Gastrocnemius medialis (tissue), 4 donors: Measurements from ENCODE around the gene ITIH1. TPM values are rescaled to one million over a fixed set of nuclear protein-coding genes. Genes with fewer than 3 reads are reported as not detected.
A peak's percentile ranks its signal among the peaks of the same experiment; 100 is the strongest.

Experiments
- ATAC-seq, 2 donors: fragments of 150-250 bp; one replicate each; pipeline ENCODE4 v1.9.1; 2016
- DNase-seq, 2 donors: peaks; one replicate each; pipeline ENCODE4 v3.0.0-alpha.2; 2019
- H3K27ac ChIP-seq, 4 donors: fragments of 200-600 bp; sonication (generic); 1 replicate in 1 of 4; 2 replicates in 3 of 4; pipeline ENCODE4 v1.5.1; 2016 to 2018; ENCODE audit warnings: mild to moderate bottlenecking in 2 of 4, moderate library complexity in 1 of 4
- H3K27me3 ChIP-seq, 3 donors: fragments of 200-600 bp; sonication (generic) in 2 of 3; 1 replicate in 1 of 3; 2 replicates in 2 of 3; pipeline versions ENCODE4 v1.5.1 to v1.6.0; 2016 to 2019; ENCODE audit warnings: mild to moderate bottlenecking in 1 of 3, moderate library complexity in 1 of 3
- H3K36me3 ChIP-seq, 2 donors: fragments of 200-600 bp; sonication (generic) in 1 of 2; one replicate each; pipeline ENCODE4 v1.5.1; 2017 to 2018
- H3K4me1 ChIP-seq, 2 donors: fragments of 200-600 bp; sonication (generic) in 1 of 2; one replicate each; pipeline ENCODE4 v1.5.1; 2016 to 2017; ENCODE audit warnings: mild to moderate bottlenecking in 2 of 2
- H3K4me3 ChIP-seq, 4 donors: fragments of 200-600 bp; sonication (generic) in 3 of 4; 1 replicate in 1 of 4; 2 replicates in 3 of 4; pipeline ENCODE4 v1.5.1; 2016 to 2019; ENCODE audit warnings: mild to moderate bottlenecking in 2 of 4
- H3K9me3 ChIP-seq, 3 donors: fragments of 200-600 bp; sonication (generic) in 2 of 3; 1 replicate in 1 of 3; 2 replicates in 2 of 3; pipeline ENCODE4 v1.5.1; 2016 to 2019
- CTCF ChIP-seq, 5 experiments: fragments of 450-650 bp in 3 of 5; fragments of 200-600 bp in 2 of 5; sonication (generic) in 2 of 5; IDR thresholded peaks in 4 of 5; conservative IDR thresholded peaks in 1 of 5; 1 replicate in 4 of 5; 2 replicates in 1 of 5; pipeline ENCODE4 v1.5.1; 2016 to 2019; ENCODE audit warnings: antibody characterized with exemption in 5 of 5, mild to moderate bottlenecking in 3 of 5, moderate library complexity in 3 of 5
- POLR2A ChIP-seq, 2 donors: fragments of 450-650 bp; IDR thresholded peaks; one replicate each; pipeline ENCODE4 v1.6.1; 2017; ENCODE audit warnings: antibody characterized with exemption in 2 of 2, mild to moderate bottlenecking in 2 of 2, moderate library complexity in 2 of 2
- in situ Hi-C, 4 donors: fragments of 200-750 bp; cut with MboI; loops; one replicate each; pipeline versions ENCODE4 v1.15.0 to v1.8.0; 2017; ENCODE audit warnings: low sequenced_read_pairs in 4 of 4
- intact Hi-C: fragments of 100-400 bp; cut with DNase I; formaldehyde crosslinking; loops from one replicate; pipeline ENCODE4 v1.15.1; 2023; ENCODE audit warnings: low total_unique reads
- total RNA-seq, 4 donors: library from RNA; depleted of rRNA; stranded (reverse); fragments of >200 nt; gene quantifications; one replicate each; pipeline versions ENCODE4 v1.1.0 to v1.2.3, GENCODE V29; 2016

ITIH1 gene
- total RNA-seq, 4 donors from 2014 or later: 0.72 to 2.1 TPM; not detected in 2

- Histone ChIP-seq H3K27ac (peak overlapping the region; percentile 96 to 98 (median 97)), H3K4me1 (peaks cover 85 to 94% of the 10 kb centered on the region in 2 donors), H3K4me3 (peak overlapping the region; percentile 38 to 63 (median 50)), H3K27me3 (no peaks in the 10 kb centered on the region), H3K9me3 (no peaks in the 10 kb centered on the region), H3K36me3 (no peaks in the 10 kb centered on the region)
- intact Hi-C loops: no loop called here
- in situ Hi-C loops: no loop called here
- TF ChIP-seq POLR2A (IDR thresholded peaks at IDR 0.05): peak; percentile 31 to 52
- TF ChIP-seq CTCF (IDR thresholded peaks at IDR 0.05 in 4 of 5, conservative IDR thresholded peaks at IDR 0.05 in 1 of 5): no peak
- ATAC-seq (peak in 1 of 2 donors; percentile 7), DNase-seq (peak; percentile 50 to 83)
Observed at GRCh38 chr3:52835766-52836470, 58.5 kb downstream of the ITIH1 start.

GRCh38 chr3:52836471-52836845 is 59.1 kb downstream of the ITIH1 start:
- H3K4me1 ChIP-seq: peaks cover 85 to 94% of the 10 kb centered on the region in 2 donors
- H3K27ac ChIP-seq: peak overlapping the region; percentile 96 to 98 (median 97)
- TF ChIP-seq POLR2A (IDR thresholded peaks at IDR 0.05) (no peak), CTCF (IDR thresholded peaks at IDR 0.05 in 4 of 5, conservative IDR thresholded peaks at IDR 0.05 in 1 of 5) (no peak)
- intact Hi-C loops (no loop called here), in situ Hi-C loops (no loop called here)
- no peak for ATAC-seq
- no peaks in the 10 kb centered on the region for H3K27me3 ChIP-seq
- peak overlapping the region in 1 of 4 donors; percentile 3 for H3K4me3 ChIP-seq
- H3K36me3 ChIP-seq: no peaks in the 10 kb centered on the region
- no peaks in the 10 kb centered on the region for H3K9me3 ChIP-seq
- DNase-seq: no peak

GRCh38 chr3:52836986-52837385 is 59.6 kb downstream of the ITIH1 start:
- intact Hi-C loops: no loop called here
- peaks cover 85 to 94% of the 10 kb centered on the region in 2 donors for H3K4me1 ChIP-seq
- H3K9me3 ChIP-seq: no peaks in the 10 kb centered on the region
- in situ Hi-C loops: no loop called here
- peak overlapping the region in 1 of 4 donors; percentile 3 for H3K4me3 ChIP-seq
- no peaks in the 10 kb centered on the region for H3K27me3 ChIP-seq
- DNase-seq: peak; percentile 51 to 83
- peak overlapping the region; percentile 96 to 98 (median 97) for H3K27ac ChIP-seq
- peak in 1 of 2 donors; percentile 18 for ATAC-seq
- no peaks in the 10 kb centered on the region for H3K36me3 ChIP-seq
- TF ChIP-seq POLR2A (IDR thresholded peaks at IDR 0.05) (no peak), CTCF (IDR thresholded peaks at IDR 0.05 in 4 of 5, conservative IDR thresholded peaks at IDR 0.05 in 1 of 5) (no peak)

- no peaks in the 10 kb centered on the region for H3K36me3 ChIP-seq
- H3K4me1 ChIP-seq: peaks cover 87 to 94% of the 10 kb centered on the region in 2 donors
- DNase-seq: no peak
- H3K27ac ChIP-seq: peak overlapping the region; percentile 96 to 98 (median 97)
- H3K9me3 ChIP-seq: no peaks in the 10 kb centered on the region
- H3K27me3 ChIP-seq: no peaks in the 10 kb centered on the region
- no peak for TF ChIP-seq CTCF (IDR thresholded peaks at IDR 0.05 in 4 of 5, conservative IDR thresholded peaks at IDR 0.05 in 1 of 5)
- TF ChIP-seq POLR2A (IDR thresholded peaks at IDR 0.05): no peak
- H3K4me3 ChIP-seq: no peak overlapping the region
- no peak for ATAC-seq
- in situ Hi-C loops: no loop called here
- intact Hi-C loops: no loop called here
Observed at GRCh38 chr3:52838561-52839267, 61.3 kb downstream of the ITIH1 start.
